ENCODE data around the gene NOVA1.

GRCh38 chr14:26517771-26518170, 80.1 kb downstream of the NOVA1 start:
- TF ChIP-seq CTCF (IDR thresholded peaks at IDR 0.05; ENCODE audit: poor library complexity, severe bottlenecking) = no peak
- TF ChIP-seq EP300 (conservative IDR thresholded peaks at IDR 0.05; ENCODE audit: poor library complexity, severe bottlenecking) = no peak
- no peak for TF ChIP-seq SMC3 (conservative IDR thresholded peaks at IDR 0.05; ENCODE audit: poor library complexity)
- no peak for TF ChIP-seq MXI1 (conservative IDR thresholded peaks at IDR 0.05; ENCODE audit: poor library complexity, severe bottlenecking)

All from neural cell (in vitro differentiated cells).